HepG2 (cell line): ENCODE results near the gene FUT6. TPM values are rescaled to one million over a fixed set of nuclear protein-coding genes. Genes with fewer than 3 reads are reported as not detected.

Experiments used
- IRF2 ChIP-seq: IDR thresholded peaks from 2 replicates; pipeline ENCODE4 v1.6.1; 2018; ENCODE audit warnings: missing genetic modification reagents, missing compliant biosample characterization
- KIAA2018 ChIP-seq: sonication (generic); formaldehyde crosslinking; IDR thresholded peaks from 2 replicates; pipeline ENCODE4 v1.5.0; 2020; ENCODE audit warnings: mild to moderate bottlenecking, missing genetic modification reagents, borderline replicate concordance
- PRDM4 ChIP-seq: sonication (generic); formaldehyde crosslinking; IDR thresholded peaks from 2 replicates; pipeline ENCODE4 v1.9.0; 2021; ENCODE audit warnings: missing genetic modification reagents, borderline replicate concordance
- ZNF143 ChIP-seq: sonication (generic); formaldehyde crosslinking; IDR thresholded peaks from 2 replicates; pipeline ENCODE4 v1.4.0; 2020; ENCODE audit warnings: missing genetic modification reagents
- ZNF205 ChIP-seq: IDR thresholded peaks from 2 replicates; pipeline ENCODE4 v1.6.1; 2018; ENCODE audit warnings: missing biosample characterization, missing genetic modification reagents
- ZNF329 ChIP-seq: sonication (generic); formaldehyde crosslinking; IDR thresholded peaks from 2 replicates; pipeline ENCODE4 v1.9.0; 2021; ENCODE audit warnings: low read depth, mild to moderate bottlenecking, missing genetic modification reagents
- ZNF563 ChIP-seq: sonication (generic); formaldehyde crosslinking; IDR thresholded peaks from 2 replicates; pipeline ENCODE4 v1.8.0; 2022; ENCODE audit warnings: mild to moderate bottlenecking, moderate library complexity, missing genetic modification reagents
- polyA plus RNA-seq, 8 experiments: library from polyadenylated mRNA; depleted of rRNA in 3 of 8; stranded (reverse) in 7 of 8; unstranded in 1 of 8; fragments of >200 nt; fragmentation: Illumina TruSeq in 4 of 8; extraction: Trizol in 4 of 8; gene quantifications; 2 replicates each; pipeline versions ENCODE4 v1.2.1 to v1.2.3, GENCODE V29; 2011 to 2016; ENCODE audit warnings: low read depth in 4 of 8, missing spikeins in 1 of 8, mixed read lengths in 1 of 8; ENCODE audit not compliant: insufficient read depth in 1 of 8
- total RNA-seq, 5 experiments: library from RNA; depleted of rRNA; stranded (reverse); fragments of >200 nt; fragmentation: Illumina TruSeq; extraction: Trizol; gene quantifications; 2 replicates each; pipeline ENCODE4 v1.2.3, GENCODE V29; 2016; ENCODE audit warnings: low read depth in 1 of 5
- TF ChIP-seq, protein P1 (sequence below): sonication (generic); formaldehyde crosslinking; IDR thresholded peaks from 2 replicates; pipeline ENCODE4 v1.4.0; 2020; ENCODE audit warnings: missing genetic modification reagents, borderline replicate concordance
- TF ChIP-seq, protein P2 (sequence below): sonication (generic); formaldehyde crosslinking; conservative IDR thresholded peaks from 2 replicates; pipeline ENCODE4 v1.4.0; 2020; ENCODE audit warnings: missing genetic modification reagents

The FUT6 gene
- total and polyA plus RNA-seq, 2 of the 13 experiments (the other 11 are each of a cell fraction or from before 2014, with no cell fraction given), result 8.2 to 27.7 TPM

DNA sequence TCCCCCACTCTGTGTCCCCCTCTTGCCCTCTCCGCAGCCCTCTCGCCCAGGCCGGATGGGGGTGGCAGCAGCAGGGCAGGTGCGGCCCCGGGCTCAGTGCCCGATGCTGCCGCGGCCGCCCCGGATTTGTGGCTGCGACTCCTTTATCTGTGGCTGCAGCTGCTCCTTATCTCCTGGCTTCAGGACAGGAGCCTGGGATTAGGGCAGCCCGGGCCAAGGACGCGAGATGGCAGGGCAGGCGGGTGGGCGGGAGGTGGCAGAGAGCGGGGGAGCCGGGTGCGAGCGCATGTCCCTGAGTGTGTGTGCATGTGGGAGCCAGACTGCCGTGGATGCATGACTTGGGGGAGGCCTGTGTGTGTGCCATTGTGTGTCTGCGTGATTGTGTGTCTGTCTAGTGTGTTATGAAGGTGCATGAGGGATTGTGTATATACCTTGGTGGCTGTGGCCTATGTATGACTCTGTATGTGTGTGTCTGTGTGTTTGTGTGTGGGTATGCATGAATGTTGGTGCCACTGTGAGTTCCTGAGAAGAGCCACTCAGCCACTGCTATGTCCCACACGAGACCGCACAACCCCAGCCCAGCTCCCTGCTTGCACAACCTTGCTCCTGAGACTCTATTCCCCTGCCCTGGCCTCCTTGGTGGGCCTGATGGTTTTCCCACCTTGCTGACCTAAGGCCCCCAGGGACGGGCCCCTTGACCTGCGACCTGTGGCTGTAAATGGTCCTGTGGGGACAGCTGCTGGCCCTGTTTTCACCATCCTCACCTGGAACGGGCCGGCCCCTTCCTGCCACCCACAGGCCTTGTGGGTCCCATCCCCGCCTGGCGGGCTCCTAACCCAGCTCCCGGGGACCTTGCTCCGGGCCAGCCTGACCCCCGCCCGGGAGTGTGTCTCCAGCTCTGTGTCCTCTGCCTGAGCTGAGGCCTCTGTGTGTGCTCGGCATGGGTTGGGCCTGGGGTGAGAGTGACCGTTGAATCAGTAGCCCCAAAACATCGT lies 40.0 kb downstream of the FUT6 start (continued):
- no peak for TF ChIP-seq KIAA2018
- TF ChIP-seq ZNF563, result peak; percentile 23; the same call in 1 of the 2 replicates
- TF ChIP-seq ZNF205 (CRISPR knock-in tag), result no peak
- no peak for TF ChIP-seq IRF2 (CRISPR knock-in tag)
- TF ChIP-seq PRDM4 (CRISPR knock-in tag), result no peak
- TF ChIP-seq, protein P1, sequence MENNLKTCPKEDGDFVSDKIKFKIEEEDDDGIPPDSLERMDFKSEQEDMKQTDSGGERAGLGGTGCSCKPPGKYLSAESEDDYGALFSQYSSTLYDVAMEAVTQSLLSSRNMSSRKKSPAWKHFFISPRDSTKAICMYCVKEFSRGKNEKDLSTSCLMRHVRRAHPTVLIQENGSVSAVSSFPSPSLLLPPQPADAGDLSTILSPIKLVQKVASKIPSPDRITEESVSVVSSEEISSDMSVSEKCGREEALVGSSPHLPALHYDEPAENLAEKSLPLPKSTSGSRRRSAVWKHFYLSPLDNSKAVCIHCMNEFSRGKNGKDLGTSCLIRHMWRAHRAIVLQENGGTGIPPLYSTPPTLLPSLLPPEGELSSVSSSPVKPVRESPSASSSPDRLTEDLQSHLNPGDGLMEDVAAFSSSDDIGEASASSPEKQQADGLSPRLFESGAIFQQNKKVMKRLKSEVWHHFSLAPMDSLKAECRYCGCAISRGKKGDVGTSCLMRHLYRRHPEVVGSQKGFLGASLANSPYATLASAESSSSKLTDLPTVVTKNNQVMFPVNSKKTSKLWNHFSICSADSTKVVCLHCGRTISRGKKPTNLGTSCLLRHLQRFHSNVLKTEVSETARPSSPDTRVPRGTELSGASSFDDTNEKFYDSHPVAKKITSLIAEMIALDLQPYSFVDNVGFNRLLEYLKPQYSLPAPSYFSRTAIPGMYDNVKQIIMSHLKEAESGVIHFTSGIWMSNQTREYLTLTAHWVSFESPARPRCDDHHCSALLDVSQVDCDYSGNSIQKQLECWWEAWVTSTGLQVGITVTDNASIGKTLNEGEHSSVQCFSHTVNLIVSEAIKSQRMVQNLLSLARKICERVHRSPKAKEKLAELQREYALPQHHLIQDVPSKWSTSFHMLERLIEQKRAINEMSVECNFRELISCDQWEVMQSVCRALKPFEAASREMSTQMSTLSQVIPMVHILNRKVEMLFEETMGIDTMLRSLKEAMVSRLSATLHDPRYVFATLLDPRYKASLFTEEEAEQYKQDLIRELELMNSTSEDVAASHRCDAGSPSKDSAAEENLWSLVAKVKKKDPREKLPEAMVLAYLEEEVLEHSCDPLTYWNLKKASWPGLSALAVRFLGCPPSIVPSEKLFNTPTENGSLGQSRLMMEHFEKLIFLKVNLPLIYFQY (CRISPR knock-in tag), result no peak
- TF ChIP-seq ZNF143 (CRISPR knock-in tag), result no peak
- TF ChIP-seq ZNF329 (CRISPR knock-in tag), result no peak
- TF ChIP-seq, protein P2, sequence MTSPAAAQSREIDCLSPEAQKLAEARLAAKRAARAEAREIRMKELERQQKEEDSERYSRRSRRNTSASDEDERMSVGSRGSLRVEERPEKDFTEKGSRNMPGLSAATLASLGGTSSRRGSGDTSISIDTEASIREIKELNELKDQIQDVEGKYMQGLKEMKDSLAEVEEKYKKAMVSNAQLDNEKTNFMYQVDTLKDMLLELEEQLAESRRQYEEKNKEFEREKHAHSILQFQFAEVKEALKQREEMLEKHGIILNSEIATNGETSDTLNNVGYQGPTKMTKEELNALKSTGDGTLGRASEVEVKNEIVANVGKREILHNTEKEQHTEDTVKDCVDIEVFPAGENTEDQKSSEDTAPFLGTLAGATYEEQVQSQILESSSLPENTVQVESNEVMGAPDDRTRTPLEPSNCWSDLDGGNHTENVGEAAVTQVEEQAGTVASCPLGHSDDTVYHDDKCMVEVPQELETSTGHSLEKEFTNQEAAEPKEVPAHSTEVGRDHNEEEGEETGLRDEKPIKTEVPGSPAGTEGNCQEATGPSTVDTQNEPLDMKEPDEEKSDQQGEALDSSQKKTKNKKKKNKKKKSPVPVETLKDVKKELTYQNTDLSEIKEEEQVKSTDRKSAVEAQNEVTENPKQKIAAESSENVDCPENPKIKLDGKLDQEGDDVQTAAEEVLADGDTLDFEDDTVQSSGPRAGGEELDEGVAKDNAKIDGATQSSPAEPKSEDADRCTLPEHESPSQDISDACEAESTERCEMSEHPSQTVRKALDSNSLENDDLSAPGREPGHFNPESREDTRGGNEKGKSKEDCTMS (CRISPR knock-in tag), result no peak
